HG03103 (cell line): Measurements from ENCODE around the gene SPDYE4.

Experiments
- ATAC-seq: cut with Tn5 transposase; IDR thresholded peaks from one replicate; pipeline ENCODE4 v1.9.1; 2021; ENCODE audit warnings: low read depth; ENCODE audit not compliant: unreplicated experiment

SPDYE4 gene

DNA sequence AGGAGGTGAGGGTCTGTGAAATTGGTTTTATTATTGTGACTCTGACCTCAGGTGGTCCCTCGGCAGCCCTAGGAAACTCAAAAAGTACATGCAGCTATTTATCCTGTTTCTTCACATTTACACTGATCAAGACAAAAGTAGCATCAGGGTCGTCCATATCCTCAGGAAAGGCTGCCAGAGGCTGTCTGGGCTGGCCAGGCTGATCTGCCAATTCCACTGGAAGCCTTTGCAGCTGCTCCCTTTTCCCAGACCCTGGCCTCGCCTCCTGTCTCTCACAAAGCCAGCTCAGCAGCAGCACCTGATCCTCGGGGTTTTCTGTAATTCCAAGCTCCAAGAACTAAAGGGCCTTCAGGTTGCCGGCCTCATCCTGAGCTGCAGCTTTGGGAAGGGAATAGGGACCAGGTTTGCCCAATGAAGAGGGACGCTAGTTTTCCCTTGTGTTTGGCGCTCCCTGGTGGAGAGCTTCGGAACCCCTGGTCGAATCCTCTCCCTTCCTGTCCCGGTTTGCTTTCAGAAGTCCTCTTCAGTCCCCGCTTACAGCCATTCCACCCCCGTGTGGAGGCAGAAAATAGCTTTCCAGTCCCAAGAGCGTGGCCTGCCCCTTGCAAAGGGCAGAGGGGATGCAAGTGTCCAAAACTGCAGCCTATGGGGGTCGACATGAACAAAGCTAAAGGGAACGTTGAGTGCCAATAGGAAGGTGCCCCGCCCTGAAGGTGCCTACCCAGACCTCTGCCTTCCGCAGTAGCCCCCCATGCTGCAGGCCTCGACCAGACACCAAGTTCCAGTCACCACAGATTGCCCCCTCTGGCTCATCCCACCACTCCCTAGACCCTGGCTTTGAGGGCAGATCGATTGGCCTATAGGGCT, 27.4 kb upstream of the SPDYE4 start:
- ATAC-seq: no peak

DNA sequence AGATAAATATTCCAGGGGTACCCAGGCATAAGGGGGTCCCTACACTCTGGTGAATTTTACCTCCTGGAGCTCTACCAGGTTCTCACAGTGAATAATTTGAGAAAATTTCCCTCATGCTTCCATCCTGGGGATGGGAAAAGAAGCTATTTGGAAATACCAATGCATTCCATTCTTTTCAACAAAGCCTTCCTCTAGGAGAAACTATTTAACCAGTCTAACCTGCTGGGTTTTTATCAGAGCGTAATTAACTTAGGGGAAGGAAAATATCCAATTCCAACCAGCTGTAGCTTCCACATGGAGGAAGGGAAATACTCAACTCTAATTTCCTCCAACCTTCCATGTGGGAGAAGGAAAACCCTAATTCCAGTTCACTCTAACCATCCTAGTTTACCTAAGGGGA, 23.8 kb upstream of the SPDYE4 start:
- ATAC-seq: no peak

DNA sequence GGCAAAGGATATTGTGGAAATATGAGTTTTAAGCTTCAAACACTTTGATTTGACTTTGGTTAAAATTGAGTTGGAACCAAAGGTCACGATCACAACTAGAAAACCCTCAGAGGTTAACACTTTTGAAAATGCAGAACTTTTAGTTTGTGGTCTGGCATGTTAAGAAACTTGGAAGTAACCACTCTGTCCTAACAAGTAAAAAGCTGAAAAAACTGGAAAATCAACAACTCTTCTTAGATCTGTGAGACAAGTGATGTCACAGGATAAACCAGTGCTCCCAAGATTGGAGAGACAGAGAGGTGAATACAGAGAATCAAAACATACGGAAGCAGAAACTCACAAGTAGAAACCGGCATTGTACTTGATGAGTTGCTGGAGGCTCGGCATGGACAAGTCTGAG, 23.4 kb upstream of the SPDYE4 start:
- no peak for ATAC-seq

DNA sequence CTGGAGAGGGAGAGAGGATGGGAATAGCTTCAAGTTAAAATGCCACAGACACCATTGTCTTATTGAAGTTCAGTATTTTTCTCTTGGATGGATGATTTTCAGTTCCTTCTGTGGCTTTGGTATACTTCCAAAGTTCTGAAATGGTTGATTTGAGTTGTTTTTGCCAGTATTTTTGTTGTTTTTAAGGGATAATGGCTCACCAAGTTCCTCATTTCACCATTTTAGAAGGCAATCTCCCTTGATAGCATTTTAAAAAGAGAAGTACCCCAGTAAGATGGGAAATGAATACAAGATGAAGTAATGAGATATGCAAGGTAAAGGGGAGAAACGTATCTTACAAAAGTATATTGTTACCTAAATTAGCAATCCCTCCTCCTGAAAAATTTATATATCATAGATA, 18.5 kb upstream of the SPDYE4 start:
- no peak for ATAC-seq

DNA sequence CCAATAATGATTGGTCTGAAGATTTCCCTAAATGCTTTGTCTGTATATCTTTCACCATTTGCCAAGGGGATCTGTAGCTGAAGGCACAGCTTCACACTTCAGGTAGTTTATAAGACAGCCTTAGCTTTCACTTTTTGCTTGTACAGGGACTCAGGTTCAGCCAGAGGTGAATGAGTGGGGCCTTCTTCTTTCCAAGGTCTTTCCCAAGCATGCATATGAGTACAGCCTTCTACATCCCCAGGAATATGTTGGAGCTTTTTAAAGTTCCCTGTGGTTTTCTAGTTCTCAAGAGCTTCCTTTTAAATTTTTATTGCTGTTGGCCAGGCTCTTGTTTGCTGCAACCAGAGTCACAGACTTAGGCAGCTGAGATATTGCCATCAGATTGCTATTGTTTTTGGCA, 17.9 kb upstream of the SPDYE4 start:
- no peak for ATAC-seq

DNA sequence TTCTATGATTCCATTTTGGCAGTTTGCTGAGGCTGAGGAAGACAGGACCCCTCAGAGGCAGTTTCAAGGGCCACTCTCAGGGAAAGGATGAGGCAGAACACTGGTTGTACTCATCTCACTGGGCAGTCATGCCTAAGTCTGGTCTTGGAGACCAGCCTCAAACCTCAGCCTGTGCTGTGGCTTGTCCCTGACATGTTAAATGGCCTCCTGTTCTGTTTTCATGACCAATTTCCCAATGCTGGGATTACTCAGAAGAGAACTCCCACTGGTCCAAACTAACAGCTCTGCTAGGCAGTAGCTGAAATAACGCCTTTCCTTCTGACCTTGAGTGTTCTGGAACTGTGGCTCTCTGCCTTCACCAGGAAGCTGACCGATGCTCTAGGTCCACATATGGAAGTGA, 8.4 kb upstream of the SPDYE4 start:
- no peak for ATAC-seq

DNA sequence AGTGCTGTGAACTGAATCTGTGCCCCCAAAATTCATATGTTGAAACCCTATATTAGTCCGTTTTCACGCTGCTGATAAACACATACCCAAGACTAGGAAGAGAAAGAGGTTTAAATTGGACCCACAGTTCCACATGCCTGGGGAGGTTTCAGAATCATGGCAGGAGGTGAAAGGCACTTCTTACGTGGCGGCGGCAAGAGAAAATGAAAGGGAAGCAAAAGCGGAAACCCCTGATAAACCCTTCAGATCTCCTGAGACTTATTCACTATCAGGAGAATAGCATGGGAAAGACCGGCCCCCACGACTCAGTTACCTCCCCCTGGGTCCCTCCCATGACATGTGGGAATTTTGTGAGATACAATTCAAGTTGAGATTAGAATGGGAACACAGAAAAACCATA, 3.7 kb upstream of the SPDYE4 start:
- ATAC-seq: no peak

DNA sequence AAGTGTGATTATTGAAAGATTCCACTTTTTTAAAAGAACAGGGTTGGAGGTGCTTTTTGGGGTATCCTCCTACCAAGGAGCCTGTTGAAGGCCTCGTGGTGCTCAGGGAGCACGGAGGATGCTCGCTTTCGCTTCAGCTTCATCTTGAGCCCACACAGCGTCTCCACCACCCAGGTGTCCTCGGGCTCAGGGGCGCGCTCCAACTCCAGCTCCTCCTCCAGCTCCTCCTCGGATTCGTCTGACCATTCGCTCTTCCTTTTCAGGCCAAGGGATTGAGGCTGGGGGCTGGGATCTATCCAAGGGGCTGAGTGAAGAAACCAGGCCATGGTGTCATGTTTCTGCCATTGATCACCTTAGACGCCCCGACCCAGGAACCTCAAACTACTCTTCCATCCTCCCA, 1.2 kb downstream of the SPDYE4 start:
- no peak for ATAC-seq

DNA sequence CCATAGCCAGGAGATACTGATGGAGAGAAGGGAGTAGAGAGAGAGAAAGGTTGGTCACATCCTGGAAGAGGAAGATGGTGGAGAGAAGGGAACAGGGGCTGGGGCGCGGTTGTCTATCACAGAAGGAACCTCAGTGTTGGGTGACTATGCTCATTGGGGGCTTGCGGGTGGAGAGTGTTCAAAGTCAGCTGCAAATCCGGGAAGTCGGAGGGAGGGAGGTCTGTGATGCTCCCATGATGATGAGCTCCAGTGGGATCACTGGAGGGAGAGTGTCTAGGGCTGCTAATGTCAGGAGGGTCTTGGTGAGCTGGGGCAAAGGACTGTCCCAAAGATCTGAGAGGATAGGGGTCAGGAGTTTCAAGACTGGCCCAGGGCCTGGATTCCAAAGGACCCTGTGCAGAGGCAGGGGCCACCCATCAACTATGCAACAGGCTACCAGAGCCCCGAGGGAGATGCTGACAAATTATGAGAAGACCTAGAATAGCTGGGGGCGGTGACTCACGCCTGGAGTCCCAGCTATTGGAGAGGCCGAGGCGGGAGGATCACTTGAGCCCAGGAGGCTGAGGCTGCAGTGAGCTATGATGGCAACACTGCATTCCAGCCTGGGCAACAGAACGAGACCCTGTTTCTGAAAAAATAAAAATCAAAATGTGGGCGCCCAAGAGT, 2.6 kb downstream of the SPDYE4 start:
- ATAC-seq: no peak

DNA sequence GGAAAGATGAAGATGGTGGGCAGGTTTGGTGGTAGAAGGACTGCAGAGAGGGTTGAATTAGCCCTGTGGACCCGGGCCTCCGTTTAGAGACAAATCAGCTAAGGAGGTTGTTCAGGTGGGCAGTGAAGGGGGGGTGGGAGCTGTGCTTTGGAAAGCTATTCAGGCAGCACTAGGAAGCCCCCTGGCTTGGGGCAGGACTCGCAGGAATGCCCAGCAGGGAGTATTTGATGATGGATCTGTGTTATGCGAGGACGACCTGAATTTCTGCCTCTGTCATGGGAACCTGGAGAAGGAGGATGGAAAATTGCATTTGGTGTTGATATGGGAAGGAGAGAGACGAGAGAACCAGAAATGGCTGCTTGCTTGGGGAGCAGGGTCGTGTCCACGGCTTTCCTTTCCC, 3.5 kb downstream of the SPDYE4 start:
- ATAC-seq: no peak

DNA sequence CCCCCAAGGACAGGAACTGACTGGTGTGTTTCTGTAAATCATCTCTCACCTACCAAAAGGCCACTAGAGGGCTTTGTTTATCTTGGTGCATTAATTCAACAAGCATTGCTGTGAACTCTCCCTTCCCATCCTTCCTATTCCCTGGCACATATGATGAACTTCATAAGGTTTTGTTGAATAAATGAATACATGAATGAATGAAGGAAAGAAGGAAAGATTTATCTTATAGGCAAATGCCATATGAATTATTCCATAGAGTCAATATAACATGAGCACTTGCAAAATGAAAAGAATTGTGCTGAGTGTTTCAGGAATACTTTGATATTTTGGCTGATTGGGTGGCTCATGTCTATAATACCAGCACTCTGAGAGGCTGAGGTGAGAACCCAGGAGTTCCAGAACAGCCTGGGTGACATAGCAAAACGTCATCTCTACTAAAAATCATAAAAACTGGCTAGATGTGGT, 4.3 kb downstream of the SPDYE4 start:
- no peak for ATAC-seq

DNA sequence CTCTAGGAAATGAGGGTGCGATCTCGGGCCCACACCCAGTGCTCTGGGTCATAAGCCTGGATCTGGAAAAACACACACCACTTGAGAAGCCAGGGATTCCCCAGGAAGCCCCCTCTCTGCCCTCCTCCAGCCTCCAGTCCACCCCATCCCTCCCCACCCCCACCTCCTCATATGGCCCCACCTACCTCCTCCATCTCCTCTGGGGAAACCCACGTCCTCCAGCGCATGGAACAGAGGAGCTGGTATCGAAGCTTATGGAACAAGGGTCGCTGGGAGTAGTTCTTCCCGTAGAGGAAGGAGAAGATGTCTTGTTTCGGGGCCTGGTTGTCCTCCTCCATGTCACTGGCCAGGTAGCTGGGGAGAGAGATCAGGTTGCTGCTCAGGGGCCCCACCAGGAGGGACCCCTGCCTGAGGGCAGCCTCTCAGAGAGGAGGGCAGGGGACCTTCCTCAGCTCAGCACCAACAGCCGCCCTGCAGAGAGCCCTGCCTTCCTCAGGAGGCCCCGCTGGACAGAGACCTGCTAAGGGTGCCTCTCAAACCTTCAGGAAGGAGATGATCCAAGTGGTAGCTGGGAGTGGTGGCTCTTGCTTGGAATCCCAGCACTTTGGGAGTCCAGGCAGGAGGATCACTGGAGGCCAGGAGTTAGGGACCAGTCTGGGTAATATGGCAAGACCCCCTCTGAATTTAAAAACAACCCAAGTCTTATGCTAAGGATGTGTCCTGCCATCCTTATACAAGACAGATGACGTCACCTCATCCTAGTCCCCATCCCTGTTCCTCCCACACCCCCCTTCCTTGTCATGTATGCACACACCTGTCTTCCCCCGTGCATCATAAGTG, 5.0 kb downstream of the SPDYE4 start:
- no peak for ATAC-seq

DNA sequence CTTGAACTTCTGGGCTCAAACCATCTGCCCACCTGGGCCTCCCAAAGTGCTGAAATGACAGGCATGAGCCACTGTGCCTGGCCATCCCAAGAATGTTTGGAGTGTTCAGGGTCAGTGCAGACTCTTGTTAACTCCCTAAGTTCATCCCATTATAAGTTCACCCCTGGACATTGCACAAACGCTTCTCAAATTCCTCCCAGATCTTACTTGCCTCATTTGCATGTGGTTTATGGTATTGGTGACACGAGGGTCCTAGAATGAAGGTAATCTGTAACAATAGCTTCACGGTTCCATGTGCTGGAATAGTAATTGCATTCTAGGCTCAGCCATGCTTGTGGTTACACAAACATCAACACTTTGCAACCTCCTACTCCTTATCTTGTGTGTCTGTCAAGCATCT, 8.7 kb downstream of the SPDYE4 start:
- no peak for ATAC-seq

DNA sequence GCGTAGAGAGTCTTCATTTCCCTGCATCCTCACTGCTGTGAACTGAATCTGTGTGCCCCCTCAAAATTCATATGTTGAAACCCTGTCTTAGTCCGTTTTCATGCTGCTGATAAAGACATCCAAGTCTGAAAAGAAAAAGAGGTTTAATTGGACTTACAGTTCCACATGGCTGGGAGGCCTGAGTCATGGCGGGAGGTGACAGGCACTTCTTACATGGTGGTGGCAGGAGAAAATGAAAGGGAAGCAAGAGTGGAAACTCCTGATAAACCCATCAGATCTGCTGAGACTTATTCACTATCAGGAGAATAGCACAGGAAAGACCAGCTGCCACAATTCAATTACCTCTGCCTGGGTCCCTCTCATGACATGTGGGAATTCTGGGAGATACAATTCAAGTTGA, 10.6 kb downstream of the SPDYE4 start:
- no peak for ATAC-seq

DNA sequence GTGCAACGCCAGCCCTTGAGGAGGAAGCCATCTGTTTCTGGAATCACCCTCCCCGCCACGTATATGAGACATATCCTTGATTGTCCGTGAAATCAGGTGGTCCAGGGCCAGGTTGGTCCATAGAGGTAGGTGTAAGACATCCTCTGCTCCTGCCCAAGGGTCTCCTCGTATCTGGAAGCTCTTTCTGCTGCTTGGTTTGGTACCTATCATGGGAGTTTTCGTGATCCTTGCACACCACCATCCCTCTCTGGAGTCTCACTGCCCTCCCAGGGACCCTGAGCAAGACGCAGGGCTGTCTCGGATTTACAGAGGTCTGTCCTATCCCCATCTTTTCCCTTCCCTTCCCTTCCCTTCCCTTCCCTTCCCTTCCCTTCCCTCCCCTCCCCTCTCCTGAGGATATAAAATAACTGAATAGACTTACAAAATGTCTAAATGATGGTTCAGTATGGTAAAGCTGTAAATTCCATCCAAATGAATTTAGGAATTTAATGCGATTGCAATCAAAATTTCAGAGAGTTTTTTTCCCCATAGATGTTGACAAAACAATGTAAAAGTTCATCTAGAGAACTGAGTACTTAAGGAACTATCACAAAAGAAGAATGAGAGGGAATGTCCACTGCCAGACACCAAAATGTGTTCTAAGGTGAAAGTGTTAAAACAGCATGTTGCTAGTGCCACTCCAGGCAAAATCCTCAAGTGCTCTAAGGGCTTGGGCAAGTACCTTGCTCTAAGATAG, 11.7 kb downstream of the SPDYE4 start:
- no peak for ATAC-seq

DNA sequence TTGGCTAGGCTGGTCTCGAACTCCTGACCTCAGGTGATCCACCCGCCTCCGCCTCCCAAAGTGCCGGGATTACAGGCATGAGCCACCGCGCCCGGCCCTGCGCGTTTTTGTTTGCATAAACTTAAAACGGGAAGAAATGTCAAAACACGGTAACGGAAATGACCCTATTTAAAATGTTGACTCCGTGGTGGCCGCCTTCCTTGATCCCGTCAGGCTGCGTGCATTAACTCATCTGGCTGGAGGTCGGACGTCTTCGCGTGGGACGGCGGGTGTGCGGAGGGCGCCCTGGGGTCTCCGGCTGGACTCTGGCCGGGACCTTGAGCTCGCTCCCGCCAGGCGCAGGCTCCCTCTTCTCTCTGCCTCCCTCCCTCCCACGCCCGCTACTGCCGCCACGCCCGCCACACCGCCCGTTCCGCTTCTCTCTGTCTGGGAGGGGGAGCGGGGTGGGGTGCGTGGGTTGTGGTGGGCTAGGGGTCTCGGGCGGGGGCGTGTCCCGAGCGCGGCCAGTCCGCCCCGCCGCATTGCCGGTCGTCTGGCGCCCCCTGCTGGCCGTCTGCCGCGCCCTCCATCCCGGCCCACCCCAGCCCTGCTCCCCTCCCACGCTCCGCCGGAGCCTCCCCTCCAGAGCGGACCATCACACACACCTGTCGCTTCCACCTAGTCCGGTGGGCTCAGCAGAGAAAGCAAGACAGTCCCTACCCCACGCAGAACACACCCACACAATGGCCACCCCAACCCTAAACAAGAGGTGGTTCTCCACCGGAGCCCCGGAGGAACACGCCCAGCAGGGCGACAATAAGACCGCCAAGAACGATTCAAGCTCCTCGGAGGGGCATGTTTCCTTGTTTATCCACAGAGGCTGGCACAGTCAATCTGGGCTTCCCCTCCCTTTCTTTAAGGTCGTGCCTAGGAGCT, 12.5 kb downstream of the SPDYE4 start:
- ATAC-seq: peak; percentile 56

DNA sequence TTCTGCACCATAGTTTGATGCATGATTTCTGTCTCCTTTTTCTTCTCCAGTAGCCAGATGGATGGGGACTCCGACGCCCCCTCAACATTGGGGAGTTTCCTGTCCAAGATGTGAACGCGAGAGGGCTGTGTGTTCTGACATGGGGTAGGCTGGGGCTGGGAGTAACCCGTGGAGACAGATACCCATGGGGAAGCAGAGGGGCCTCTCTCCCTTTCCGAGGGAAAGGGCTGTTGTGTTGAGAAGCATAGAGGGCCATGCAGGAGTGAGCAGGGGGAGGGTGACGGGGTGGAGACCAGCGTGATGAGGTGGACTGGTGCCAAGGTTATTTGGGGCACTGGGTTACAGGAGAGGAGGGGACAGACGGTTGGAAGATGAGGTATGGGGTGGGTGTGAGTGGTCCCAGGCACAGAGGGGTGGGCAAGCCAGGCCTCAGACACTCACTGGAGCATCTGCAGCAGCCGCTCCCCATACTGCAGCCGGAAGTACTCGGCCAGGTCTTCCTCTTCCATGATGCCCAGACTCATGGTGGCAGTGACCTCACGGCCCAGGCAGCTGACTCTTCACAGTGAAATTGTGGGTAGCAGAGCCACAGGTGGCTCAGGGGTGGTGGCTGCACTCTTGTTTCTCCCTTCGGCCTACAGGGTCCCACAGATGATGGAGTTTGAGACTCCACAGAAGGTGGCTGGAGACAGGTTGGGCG, 14.1 kb downstream of the SPDYE4 start:
- no peak for ATAC-seq

DNA sequence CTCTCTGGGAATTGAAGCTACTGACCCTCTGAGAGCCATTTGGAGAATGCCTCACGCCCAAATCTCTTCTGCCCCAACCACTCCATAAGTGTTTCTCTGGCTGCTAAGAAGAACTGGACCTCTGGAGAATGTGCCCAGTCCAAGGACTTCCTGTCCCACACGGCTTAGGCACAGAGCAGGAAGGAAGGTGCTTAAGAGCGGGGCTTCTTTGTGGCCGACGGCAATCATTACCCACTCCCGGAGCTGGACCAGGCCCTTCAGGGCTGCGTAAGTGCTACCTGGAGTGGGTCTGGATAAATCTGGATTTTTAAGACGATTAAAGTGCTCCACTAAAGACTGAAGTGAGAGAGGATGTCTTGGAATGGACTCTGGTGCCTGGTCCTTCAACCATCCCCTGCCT, 15.5 kb downstream of the SPDYE4 start:
- ATAC-seq: no peak

DNA sequence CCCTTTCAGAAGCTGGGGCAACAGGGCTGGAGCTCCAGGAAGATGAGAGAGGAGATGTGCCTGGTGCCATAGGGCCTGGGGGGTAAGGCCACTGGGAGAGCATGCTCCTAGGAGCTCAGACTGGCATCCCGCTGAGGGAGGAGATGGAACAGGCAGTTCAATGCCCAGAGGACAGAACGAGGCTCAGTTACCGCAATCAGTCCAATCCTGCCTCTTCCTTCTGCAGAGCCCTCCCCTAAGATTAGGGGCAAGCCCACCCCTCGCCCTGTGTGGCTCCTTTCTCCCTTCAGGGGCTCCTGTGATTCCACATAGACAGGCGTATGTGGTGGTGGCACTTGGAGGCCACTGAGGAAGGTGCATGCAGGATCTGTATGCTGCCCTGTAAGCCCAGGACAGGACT, 16.1 kb downstream of the SPDYE4 start:
- no peak for ATAC-seq
